ENCODE results near the gene ZNRF1.

Gene ZNRF1

GRCh38 chr16:75048054-75048453 lies 49.2 kb downstream of the ZNRF1 start:
- no peak for DNase-seq (ENCODE audit: low read depth)
- H3K4me3 ChIP-seq (replicated peaks; ENCODE audit: low read depth, low read length): no peak overlapping the region
- TF ChIP-seq CTCF (IDR thresholded peaks at IDR 0.05; ENCODE audit: low read length, missing control alignments): no peak

GRCh38 chr16:75048530-75048929 lies 49.7 kb downstream of the ZNRF1 start:
- H3K4me3 ChIP-seq (replicated peaks; ENCODE audit: low read depth, low read length): no peak overlapping the region
- no peak for DNase-seq (ENCODE audit: low read depth)
- no peak for TF ChIP-seq CTCF (IDR thresholded peaks at IDR 0.05; ENCODE audit: low read length, missing control alignments)

- no peak for DNase-seq (ENCODE audit: low read depth)
- no peak overlapping the region for H3K4me3 ChIP-seq (replicated peaks; ENCODE audit: low read depth, low read length)
- no peak for TF ChIP-seq CTCF (IDR thresholded peaks at IDR 0.05; ENCODE audit: low read length, missing control alignments)
Measured at GRCh38 chr16:75052481-75053202, 53.8 kb downstream of the ZNRF1 start.

GRCh38 chr16:75053791-75054555 lies 55.1 kb downstream of the ZNRF1 start:
- no peak overlapping the region for H3K4me3 ChIP-seq (replicated peaks; ENCODE audit: low read depth, low read length)
- TF ChIP-seq CTCF (IDR thresholded peaks at IDR 0.05; ENCODE audit: low read length, missing control alignments): no peak
- DNase-seq (ENCODE audit: low read depth): no peak

- no peak for TF ChIP-seq CTCF (IDR thresholded peaks at IDR 0.05; ENCODE audit: low read length, missing control alignments)
- no peak overlapping the region for H3K4me3 ChIP-seq (replicated peaks; ENCODE audit: low read depth, low read length)
- DNase-seq (ENCODE audit: low read depth): no peak
Measured at GRCh38 chr16:75054556-75054947, 55.7 kb downstream of the ZNRF1 start.

- DNase-seq (ENCODE audit: low read depth): no peak
- no peak for TF ChIP-seq CTCF (IDR thresholded peaks at IDR 0.05; ENCODE audit: low read length, missing control alignments)
- H3K4me3 ChIP-seq (replicated peaks; ENCODE audit: low read depth, low read length): no peak overlapping the region
Measured at GRCh38 chr16:75058806-75059205, 60.0 kb downstream of the ZNRF1 start.
